ENCODE data around the gene TAB3. TPM values are rescaled to one million over a fixed set of nuclear protein-coding genes. Genes with fewer than 3 reads are reported as not detected.

Gene TAB3
- total RNA-seq: 100 to 1,000 TPM in 1 of 5 donors, 10 to 100 TPM in 4; 16.3 to 163 (median 27.7) TPM
- 1 to 10 TPM; 5.9 to 7.5 (median 7.0) TPM for polyA plus RNA-seq
- long read RNA-seq, donor 1, partial matches to known transcripts: 0 of 1 reads
- long read RNA-seq, donor 1, other reads (novel, unspliced or antisense): 0 of 1 reads
- long read RNA-seq, donor 2, transcript TAB3-201 (6 exons, 805 nt): major isoform, 5 of 5 reads
- long read RNA-seq, donor 2, partial matches to known transcripts: 0 of 5 reads
- long read RNA-seq, donor 2, other reads (novel, unspliced or antisense): 0 of 5 reads
- long read RNA-seq, donor 3: 0 reads
- long read RNA-seq, donor 4: 0 reads
- long read RNA-seq, donor 5, partial matches to known transcripts: 0 of 4 reads
- long read RNA-seq, donor 5, other reads (novel, unspliced or antisense): 0 of 4 reads
- long read RNA-seq, donor 6, full-length matches to known transcripts: 14 of 19 reads
- long read RNA-seq, donor 6, partial matches to known transcripts: 5 of 19 reads
- long read RNA-seq, donor 6, other reads (novel, unspliced or antisense): 0 of 19 reads
- long read RNA-seq, donor 7, partial matches to known transcripts: 0 of 3 reads
- long read RNA-seq, donor 7, other reads (novel, unspliced or antisense): 0 of 3 reads
- long read RNA-seq, donor 8, full-length matches to known transcripts: 3 of 3 reads
- long read RNA-seq, donor 8, partial matches to known transcripts: 0 of 3 reads
- long read RNA-seq, donor 8, other reads (novel, unspliced or antisense): 0 of 3 reads
- long read RNA-seq, donor 9, transcript TAB3-201 (6 exons, 805 nt): major isoform, 5 of 5 reads
- long read RNA-seq, donor 9, partial matches to known transcripts: 0 of 5 reads
- long read RNA-seq, donor 9, other reads (novel, unspliced or antisense): 0 of 5 reads
- long read RNA-seq, donor 10, partial matches to known transcripts: 6 of 7 reads
- long read RNA-seq, donor 10, other reads (novel, unspliced or antisense): 0 of 7 reads

DNA sequence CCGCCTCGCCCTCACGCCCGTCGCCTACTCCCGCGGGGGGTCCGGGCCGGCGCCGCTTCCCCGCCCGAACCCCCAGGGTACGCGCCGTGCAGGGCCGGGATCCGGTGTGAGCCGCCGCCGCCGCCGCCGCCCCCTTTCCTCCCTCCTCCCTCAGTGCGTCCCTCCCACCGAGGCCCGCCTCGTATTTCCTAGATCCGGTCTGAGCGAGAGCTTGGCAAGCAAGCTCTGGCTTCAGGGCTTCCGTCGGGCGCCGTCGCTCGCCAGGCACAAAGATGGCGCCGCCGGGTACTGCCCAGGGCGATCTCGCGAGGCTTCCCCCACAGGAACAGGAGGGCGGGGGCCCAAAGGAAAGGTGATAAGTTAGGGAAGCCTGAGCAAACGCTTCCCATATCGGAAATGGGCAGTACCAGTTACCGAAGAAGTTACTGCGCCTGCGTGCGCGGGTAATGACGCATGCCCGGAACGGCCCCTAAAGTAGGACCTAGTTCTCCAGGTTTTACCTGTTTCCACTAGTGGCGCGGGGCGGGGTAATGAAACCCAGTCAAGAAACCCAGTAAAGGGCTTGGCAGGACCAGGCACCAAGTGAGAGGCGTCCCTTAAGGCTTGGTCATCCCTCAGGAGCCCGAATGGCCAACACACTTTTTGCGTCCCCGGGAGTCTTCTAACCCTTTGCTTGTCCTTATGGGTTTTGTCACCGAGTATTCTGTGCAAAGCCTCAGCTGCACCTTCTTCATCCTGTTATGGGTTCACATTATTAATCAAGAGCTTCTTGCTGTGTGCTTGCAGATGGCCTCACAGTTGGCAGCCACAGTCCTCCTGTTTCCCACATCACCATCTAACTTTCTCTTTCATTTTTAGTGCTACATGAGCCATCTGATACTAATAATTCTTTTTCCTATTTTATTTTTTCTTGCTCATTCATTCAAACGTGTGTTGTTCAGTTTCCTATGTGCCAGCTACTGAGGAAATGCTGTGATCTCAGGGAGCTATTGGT lies at the start of gene TAB3:
Gene TAB3 (minus strand): TSS at position 108 of the 994 bp plus-strand sequence. CDS start 29,666 bp downstream, outside the sequence.
- peak; percentile 96 to 98 for DNase-seq
- H3K9me3 ChIP-seq: no peaks in the 10 kb centered on the region
- no peaks in the 10 kb centered on the region for H3K27me3 ChIP-seq
- peaks cover 0 to 27% (median 4%) of the 10 kb centered on the region in 4 donors for H3K4me1 ChIP-seq
- TF ChIP-seq, protein P1, sequence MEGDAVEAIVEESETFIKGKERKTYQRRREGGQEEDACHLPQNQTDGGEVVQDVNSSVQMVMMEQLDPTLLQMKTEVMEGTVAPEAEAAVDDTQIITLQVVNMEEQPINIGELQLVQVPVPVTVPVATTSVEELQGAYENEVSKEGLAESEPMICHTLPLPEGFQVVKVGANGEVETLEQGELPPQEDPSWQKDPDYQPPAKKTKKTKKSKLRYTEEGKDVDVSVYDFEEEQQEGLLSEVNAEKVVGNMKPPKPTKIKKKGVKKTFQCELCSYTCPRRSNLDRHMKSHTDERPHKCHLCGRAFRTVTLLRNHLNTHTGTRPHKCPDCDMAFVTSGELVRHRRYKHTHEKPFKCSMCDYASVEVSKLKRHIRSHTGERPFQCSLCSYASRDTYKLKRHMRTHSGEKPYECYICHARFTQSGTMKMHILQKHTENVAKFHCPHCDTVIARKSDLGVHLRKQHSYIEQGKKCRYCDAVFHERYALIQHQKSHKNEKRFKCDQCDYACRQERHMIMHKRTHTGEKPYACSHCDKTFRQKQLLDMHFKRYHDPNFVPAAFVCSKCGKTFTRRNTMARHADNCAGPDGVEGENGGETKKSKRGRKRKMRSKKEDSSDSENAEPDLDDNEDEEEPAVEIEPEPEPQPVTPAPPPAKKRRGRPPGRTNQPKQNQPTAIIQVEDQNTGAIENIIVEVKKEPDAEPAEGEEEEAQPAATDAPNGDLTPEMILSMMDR (IDR thresholded peaks at IDR 0.05): no peak
- TF ChIP-seq EP300 (IDR thresholded peaks at IDR 0.05): no peak
- peak in 1 of 4 donors; percentile 15 for TF ChIP-seq POLR2A (IDR thresholded peaks at IDR 0.05)
- TF ChIP-seq POLR2AphosphoS5 (IDR thresholded peaks at IDR 0.05): peak; percentile 39 to 88 (median 51)
- peak within 1 kb of the TSS; percentile 84 to 93 (median 88) for H3K27ac ChIP-seq
- H3K36me3 ChIP-seq: no peaks in the 10 kb centered on the region
- H3K4me3 ChIP-seq: peak within 1 kb of the TSS; percentile 67 to 90 (median 74)
- intact Hi-C loops (cut with DNase I; ENCODE audit: low total_unique reads): no loop called here
- WGBS, 5 donors: 0 to 37% (median 2%) methylated on average over 17 to 45 of the region's 62 CpGs

- TF ChIP-seq EP300 (IDR thresholded peaks at IDR 0.05): no peak
- TF ChIP-seq POLR2A (IDR thresholded peaks at IDR 0.05): no peak
- no peak for TF ChIP-seq POLR2AphosphoS5 (IDR thresholded peaks at IDR 0.05)
- TF ChIP-seq, protein P1 (IDR thresholded peaks at IDR 0.05): no peak
- no peak overlapping the region for H3K4me3 ChIP-seq
- H3K36me3 ChIP-seq: no peaks in the 10 kb centered on the region
- H3K4me1 ChIP-seq: no peaks in the 10 kb centered on the region
- 85 to 89% (median 88%) methylated on average over 4 to 5 of the region's 5 CpGs for WGBS, 5 donors
- intact Hi-C loops (cut with DNase I; ENCODE audit: low total_unique reads): no loop called here
- H3K9me3 ChIP-seq: no peaks in the 10 kb centered on the region
- DNase-seq: no peak
- no peak overlapping the region for H3K27ac ChIP-seq
- H3K27me3 ChIP-seq: no peaks in the 10 kb centered on the region
Measured at GRCh38 chrX:30938295-30938694, 49.2 kb upstream of the TAB3 start.

GRCh38 chrX:30935985-30936384 lies 46.9 kb upstream of the TAB3 start:
- Histone ChIP-seq H3K36me3 (no peaks in the 10 kb centered on the region), H3K27ac (no peak overlapping the region), H3K4me1 (peaks cover 0 to 3% (median 0%) of the 10 kb centered on the region in 4 donors), H3K4me3 (no peak overlapping the region), H3K27me3 (no peaks in the 10 kb centered on the region), H3K9me3 (no peaks in the 10 kb centered on the region)
- intact Hi-C loops (cut with DNase I; ENCODE audit: low total_unique reads): no loop called here
- TF ChIP-seq EP300 (IDR thresholded peaks at IDR 0.05) (no peak), POLR2AphosphoS5 (IDR thresholded peaks at IDR 0.05) (no peak), POLR2A (IDR thresholded peaks at IDR 0.05) (no peak)
- TF ChIP-seq, protein P1 (IDR thresholded peaks at IDR 0.05): peak in 1 of 7 experiments; percentile 27
- 7 to 23% (median 13%) methylated on average over 2 of the region's 2 CpGs for WGBS, 5 donors
- peak; percentile 38 to 55 for DNase-seq

Measured in stomach (tissue), 19 donors.